Transverse colon (tissue), 3 donors: ENCODE results near the gene STPG3.

Experiments used
- EP300 ChIP-seq: sonication (generic); formaldehyde crosslinking; IDR thresholded peaks from one replicate; pipeline ENCODE4 v1.6.1; 2017; ENCODE audit warnings: antibody characterized with exemption, low read depth
- POLR2A ChIP-seq: fragments of 450-650 bp; IDR thresholded peaks from one replicate; pipeline ENCODE4 v1.6.1; 2016; ENCODE audit warnings: antibody characterized with exemption, mild to moderate bottlenecking, moderate library complexity
- TF ChIP-seq, protein P1 (sequence below), 5 experiments: fragments of 200-600 bp in 3 of 5; fragments of 450-650 bp in 2 of 5; sonication (generic) in 3 of 5; IDR thresholded peaks; 1 replicate in 2 of 5; 2 replicates in 3 of 5; pipeline ENCODE4 v1.5.1; 2016 to 2017; ENCODE audit warnings: antibody characterized with exemption in 5 of 5, inconsistent platforms in 3 of 5, mild to moderate bottlenecking in 2 of 5, moderate library complexity in 1 of 5

DNA sequence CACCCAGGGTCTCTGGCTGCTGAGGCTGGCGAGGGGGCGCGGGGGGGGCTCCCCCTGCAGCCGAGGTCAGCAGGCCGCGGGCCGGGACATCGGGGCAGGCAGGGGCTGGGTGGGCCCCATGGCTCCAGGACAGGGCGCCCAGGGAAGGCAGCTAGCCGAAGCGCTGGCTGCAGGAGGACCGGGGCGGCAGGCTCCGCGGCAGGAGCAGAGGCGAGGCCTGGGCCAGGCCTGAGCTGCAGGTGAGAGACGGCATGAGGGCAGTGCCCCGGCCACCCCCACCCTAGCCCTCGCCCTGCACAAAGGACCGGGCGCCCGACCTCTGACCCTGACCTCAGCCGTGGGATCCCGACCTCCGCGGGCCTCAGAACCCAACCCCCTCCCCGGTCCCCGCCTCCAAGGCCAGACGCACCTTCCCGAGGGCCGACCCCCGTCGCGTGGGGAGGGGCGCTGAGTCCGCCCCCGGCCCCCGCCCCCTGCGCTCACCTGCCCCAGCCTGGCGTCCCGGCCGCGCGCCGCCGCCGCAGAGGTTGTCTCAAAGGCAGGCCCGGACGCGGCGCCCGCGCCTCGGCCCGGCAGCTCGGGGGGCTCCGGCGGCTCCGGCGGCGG, 29.5 kb upstream of the STPG3 start:
- TF ChIP-seq EP300 (no peak), POLR2A (no peak)
- TF ChIP-seq, protein P1, sequence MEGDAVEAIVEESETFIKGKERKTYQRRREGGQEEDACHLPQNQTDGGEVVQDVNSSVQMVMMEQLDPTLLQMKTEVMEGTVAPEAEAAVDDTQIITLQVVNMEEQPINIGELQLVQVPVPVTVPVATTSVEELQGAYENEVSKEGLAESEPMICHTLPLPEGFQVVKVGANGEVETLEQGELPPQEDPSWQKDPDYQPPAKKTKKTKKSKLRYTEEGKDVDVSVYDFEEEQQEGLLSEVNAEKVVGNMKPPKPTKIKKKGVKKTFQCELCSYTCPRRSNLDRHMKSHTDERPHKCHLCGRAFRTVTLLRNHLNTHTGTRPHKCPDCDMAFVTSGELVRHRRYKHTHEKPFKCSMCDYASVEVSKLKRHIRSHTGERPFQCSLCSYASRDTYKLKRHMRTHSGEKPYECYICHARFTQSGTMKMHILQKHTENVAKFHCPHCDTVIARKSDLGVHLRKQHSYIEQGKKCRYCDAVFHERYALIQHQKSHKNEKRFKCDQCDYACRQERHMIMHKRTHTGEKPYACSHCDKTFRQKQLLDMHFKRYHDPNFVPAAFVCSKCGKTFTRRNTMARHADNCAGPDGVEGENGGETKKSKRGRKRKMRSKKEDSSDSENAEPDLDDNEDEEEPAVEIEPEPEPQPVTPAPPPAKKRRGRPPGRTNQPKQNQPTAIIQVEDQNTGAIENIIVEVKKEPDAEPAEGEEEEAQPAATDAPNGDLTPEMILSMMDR (IDR thresholded peaks at IDR 0.05), result no peak
